Central memory CD8-positive, alpha-beta T cell (primary cell): ENCODE results near the gene PARS2.

Experiments used
- ATAC-seq: fragments of 150-1000 bp; cut with Tn5 transposase; replicated peaks from 2 replicates; pipeline ENCODE4 v1.10.0; 2022; ENCODE audit warnings: mild to moderate bottlenecking, moderate FRiP score, moderate number of reproducible peaks; ENCODE audit not compliant: poor library complexity, severe bottlenecking; ENCODE audit errors: extremely low read depth
- DNase-seq, 2 donors: peaks; one replicate each; pipeline ENCODE4 v3.0.0; 2021; ENCODE audit warnings: low spot score in 2 of 2
- H3K27ac Mint-ChIP-seq: one replicate; pipeline ENCODE4 v1.8.0; 2022; ENCODE audit warnings: low read depth, mild to moderate bottlenecking, moderate library complexity, mixed read lengths
- H3K27me3 Mint-ChIP-seq: one replicate; pipeline ENCODE4 v1.8.0; 2022; ENCODE audit warnings: mixed read lengths
- H3K36me3 Mint-ChIP-seq: one replicate; pipeline ENCODE4 v1.8.0; 2022; ENCODE audit warnings: mild to moderate bottlenecking, moderate library complexity, mixed read lengths; ENCODE audit not compliant: insufficient read depth
- H3K4me1 Mint-ChIP-seq: one replicate; pipeline ENCODE4 v1.8.0; 2022; ENCODE audit warnings: mixed read lengths
- H3K4me3 Mint-ChIP-seq: one replicate; pipeline ENCODE4 v1.8.0; 2022; ENCODE audit warnings: mild to moderate bottlenecking, moderate library complexity, mixed read lengths
- H3K9me3 Mint-ChIP-seq: one replicate; pipeline ENCODE4 v1.8.0; 2022; ENCODE audit warnings: mixed read lengths

The PARS2 gene

GRCh38 chr1:54795841-54796468 is 31.6 kb upstream of the PARS2 start:
- Mint-ChIP-seq H3K4me1 (peaks cover 58% of the 10 kb centered on the region), H3K27ac (peak overlapping the region; percentile 49), H3K9me3 (no peaks in the 10 kb centered on the region), H3K36me3 (peaks cover 14% of the 10 kb centered on the region), H3K27me3 (no peaks in the 10 kb centered on the region), H3K4me3 (no peak overlapping the region)
- DNase-seq (no peak), ATAC-seq (no peak)

GRCh38 chr1:54795356-54795665 is 31.0 kb upstream of the PARS2 start:
- H3K36me3 Mint-ChIP-seq: peaks cover 14% of the 10 kb centered on the region
- peak overlapping the region; percentile 49 for H3K27ac Mint-ChIP-seq
- H3K27me3 Mint-ChIP-seq: no peaks in the 10 kb centered on the region
- DNase-seq (no peak), ATAC-seq (no peak)
- H3K4me1 Mint-ChIP-seq: peaks cover 57% of the 10 kb centered on the region
- no peak overlapping the region for H3K4me3 Mint-ChIP-seq
- H3K9me3 Mint-ChIP-seq: no peaks in the 10 kb centered on the region

GRCh38 chr1:54794451-54795355 is 30.4 kb upstream of the PARS2 start:
- H3K27me3 Mint-ChIP-seq: no peaks in the 10 kb centered on the region
- peaks cover 16% of the 10 kb centered on the region for H3K36me3 Mint-ChIP-seq
- H3K27ac Mint-ChIP-seq: peak overlapping the region; percentile 49
- H3K9me3 Mint-ChIP-seq: no peaks in the 10 kb centered on the region
- no peak overlapping the region for H3K4me3 Mint-ChIP-seq
- peaks cover 53% of the 10 kb centered on the region for H3K4me1 Mint-ChIP-seq
- DNase-seq (no peak), ATAC-seq (no peak)

- Mint-ChIP-seq H3K9me3 (no peaks in the 10 kb centered on the region), H3K27ac (no peak overlapping the region), H3K4me3 (no peak overlapping the region), H3K36me3 (peaks cover 12% of the 10 kb centered on the region), H3K4me1 (peaks cover 47% of the 10 kb centered on the region), H3K27me3 (no peaks in the 10 kb centered on the region)
- ATAC-seq: no peak
- DNase-seq: no peak
Observed at GRCh38 chr1:54792686-54793282, 28.5 kb upstream of the PARS2 start.

- no peaks in the 10 kb centered on the region for H3K27me3 Mint-ChIP-seq
- ATAC-seq (no peak), DNase-seq (no peak)
- no peaks in the 10 kb centered on the region for H3K9me3 Mint-ChIP-seq
- peaks cover 12% of the 10 kb centered on the region for H3K36me3 Mint-ChIP-seq
- no peak overlapping the region for H3K4me3 Mint-ChIP-seq
- peaks cover 39% of the 10 kb centered on the region for H3K4me1 Mint-ChIP-seq
- no peak overlapping the region for H3K27ac Mint-ChIP-seq
Observed at GRCh38 chr1:54791880-54792522, 27.7 kb upstream of the PARS2 start.

GRCh38 chr1:54788459-54788858 is 24.1 kb upstream of the PARS2 start:
- no peak for ATAC-seq
- Mint-ChIP-seq H3K27me3 (no peaks in the 10 kb centered on the region), H3K4me3 (no peak overlapping the region), H3K9me3 (no peaks in the 10 kb centered on the region), H3K27ac (peak overlapping the region; percentile 63), H3K4me1 (peaks cover 15% of the 10 kb centered on the region), H3K36me3 (peaks cover 19% of the 10 kb centered on the region)
- no peak for DNase-seq

GRCh38 chr1:54787604-54788003 is 23.3 kb upstream of the PARS2 start:
- ATAC-seq: no peak
- Mint-ChIP-seq H3K27ac (no peak overlapping the region), H3K36me3 (peaks cover 23% of the 10 kb centered on the region), H3K4me3 (no peak overlapping the region), H3K27me3 (no peaks in the 10 kb centered on the region), H3K4me1 (peaks cover 18% of the 10 kb centered on the region), H3K9me3 (no peaks in the 10 kb centered on the region)
- no peak for DNase-seq

- DNase-seq (no peak), ATAC-seq (no peak)
- no peaks in the 10 kb centered on the region for H3K9me3 Mint-ChIP-seq
- H3K27me3 Mint-ChIP-seq: no peaks in the 10 kb centered on the region
- H3K27ac Mint-ChIP-seq: no peak overlapping the region
- H3K4me3 Mint-ChIP-seq: no peak overlapping the region
- H3K36me3 Mint-ChIP-seq: peaks cover 25% of the 10 kb centered on the region
- H3K4me1 Mint-ChIP-seq: peaks cover 20% of the 10 kb centered on the region
Observed at GRCh38 chr1:54786778-54787177, 22.5 kb upstream of the PARS2 start.

- peaks cover 24% of the 10 kb centered on the region for H3K36me3 Mint-ChIP-seq
- DNase-seq: no peak
- no peak for ATAC-seq
- no peak overlapping the region for H3K4me3 Mint-ChIP-seq
- H3K9me3 Mint-ChIP-seq: no peaks in the 10 kb centered on the region
- peaks cover 11% of the 10 kb centered on the region for H3K4me1 Mint-ChIP-seq
- H3K27me3 Mint-ChIP-seq: no peaks in the 10 kb centered on the region
- no peak overlapping the region for H3K27ac Mint-ChIP-seq
Observed at GRCh38 chr1:54784066-54784465, 19.7 kb upstream of the PARS2 start.

- ATAC-seq: no peak
- Mint-ChIP-seq H3K9me3 (no peaks in the 10 kb centered on the region), H3K4me3 (no peak overlapping the region), H3K27me3 (no peaks in the 10 kb centered on the region), H3K4me1 (peaks cover 10% of the 10 kb centered on the region), H3K27ac (peak overlapping the region; percentile 39), H3K36me3 (peaks cover 26% of the 10 kb centered on the region)
- DNase-seq: no peak
Observed at GRCh38 chr1:54782588-54782987, 18.3 kb upstream of the PARS2 start.

GRCh38 chr1:54782156-54782555 is 17.8 kb upstream of the PARS2 start:
- peak overlapping the region; percentile 39 for H3K27ac Mint-ChIP-seq
- no peak overlapping the region for H3K4me3 Mint-ChIP-seq
- peaks cover 10% of the 10 kb centered on the region for H3K4me1 Mint-ChIP-seq
- H3K9me3 Mint-ChIP-seq: no peaks in the 10 kb centered on the region
- DNase-seq (no peak), ATAC-seq (no peak)
- no peaks in the 10 kb centered on the region for H3K27me3 Mint-ChIP-seq
- peaks cover 26% of the 10 kb centered on the region for H3K36me3 Mint-ChIP-seq

- peaks cover 22% of the 10 kb centered on the region for H3K36me3 Mint-ChIP-seq
- ATAC-seq (no peak), DNase-seq (no peak)
- H3K27me3 Mint-ChIP-seq: no peaks in the 10 kb centered on the region
- H3K4me1 Mint-ChIP-seq: peaks cover 10% of the 10 kb centered on the region
- no peaks in the 10 kb centered on the region for H3K9me3 Mint-ChIP-seq
- no peak overlapping the region for H3K4me3 Mint-ChIP-seq
- H3K27ac Mint-ChIP-seq: no peak overlapping the region
Observed at GRCh38 chr1:54781023-54781723, 16.9 kb upstream of the PARS2 start.
